ENCODE data around the gene GPT2.
A peak's percentile ranks its signal among the peaks of the same experiment; 100 is the strongest.

The GPT2 gene

DNA sequence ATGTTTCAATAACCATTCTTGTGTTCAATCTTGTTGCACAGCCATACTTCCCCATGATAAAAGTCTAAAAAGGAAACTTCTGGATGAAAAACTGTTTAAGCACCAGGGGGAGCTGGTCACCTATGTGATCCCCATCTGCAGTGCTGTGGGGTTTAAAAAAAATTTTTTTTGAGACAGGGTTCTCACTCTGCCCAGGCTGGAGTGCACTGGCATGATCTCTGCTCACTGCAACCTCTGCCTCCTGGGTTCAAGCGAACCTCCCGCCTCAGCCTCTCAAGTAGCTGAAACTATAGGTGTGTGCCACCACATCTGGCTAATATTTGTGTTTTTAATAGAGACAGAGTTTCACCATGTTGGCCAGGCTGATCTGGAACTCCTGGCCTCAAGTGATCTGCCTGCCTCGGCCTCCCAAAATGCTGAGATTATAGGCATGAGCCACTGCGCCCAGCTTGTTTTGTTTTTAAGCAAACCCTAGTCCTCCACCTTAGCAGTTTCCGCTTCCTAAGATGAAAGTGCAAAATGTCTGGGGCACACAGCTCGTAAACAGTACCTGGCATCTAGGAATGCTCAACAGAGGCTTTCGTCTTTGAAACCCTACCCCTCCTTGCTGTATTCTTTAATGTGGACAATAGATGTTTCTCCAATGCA lies 63.9 kb downstream of the GPT2 start:
- POLR2A ChIA-PET: no interaction called here
- TF ChIP-seq, protein P1, sequence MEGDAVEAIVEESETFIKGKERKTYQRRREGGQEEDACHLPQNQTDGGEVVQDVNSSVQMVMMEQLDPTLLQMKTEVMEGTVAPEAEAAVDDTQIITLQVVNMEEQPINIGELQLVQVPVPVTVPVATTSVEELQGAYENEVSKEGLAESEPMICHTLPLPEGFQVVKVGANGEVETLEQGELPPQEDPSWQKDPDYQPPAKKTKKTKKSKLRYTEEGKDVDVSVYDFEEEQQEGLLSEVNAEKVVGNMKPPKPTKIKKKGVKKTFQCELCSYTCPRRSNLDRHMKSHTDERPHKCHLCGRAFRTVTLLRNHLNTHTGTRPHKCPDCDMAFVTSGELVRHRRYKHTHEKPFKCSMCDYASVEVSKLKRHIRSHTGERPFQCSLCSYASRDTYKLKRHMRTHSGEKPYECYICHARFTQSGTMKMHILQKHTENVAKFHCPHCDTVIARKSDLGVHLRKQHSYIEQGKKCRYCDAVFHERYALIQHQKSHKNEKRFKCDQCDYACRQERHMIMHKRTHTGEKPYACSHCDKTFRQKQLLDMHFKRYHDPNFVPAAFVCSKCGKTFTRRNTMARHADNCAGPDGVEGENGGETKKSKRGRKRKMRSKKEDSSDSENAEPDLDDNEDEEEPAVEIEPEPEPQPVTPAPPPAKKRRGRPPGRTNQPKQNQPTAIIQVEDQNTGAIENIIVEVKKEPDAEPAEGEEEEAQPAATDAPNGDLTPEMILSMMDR (IDR thresholded peaks at IDR 0.05; ENCODE audit: insufficient read depth, low read length, missing control alignments): peak; percentile 47
- CTCF ChIA-PET: interaction anchor here (0.7 to 4.9 kb wide), 20 partner anchors 8 to 1675 kb away, joined by 3 to 49 read pairs (median 4); partner anchors contain the start of genes DNAJA2 and NETO2
- H3K4me3 ChIP-seq (ENCODE audit: low read depth, low read length): no peak overlapping the region
- no peak for DNase-seq (ENCODE audit: low read depth, low spot score)

DNA sequence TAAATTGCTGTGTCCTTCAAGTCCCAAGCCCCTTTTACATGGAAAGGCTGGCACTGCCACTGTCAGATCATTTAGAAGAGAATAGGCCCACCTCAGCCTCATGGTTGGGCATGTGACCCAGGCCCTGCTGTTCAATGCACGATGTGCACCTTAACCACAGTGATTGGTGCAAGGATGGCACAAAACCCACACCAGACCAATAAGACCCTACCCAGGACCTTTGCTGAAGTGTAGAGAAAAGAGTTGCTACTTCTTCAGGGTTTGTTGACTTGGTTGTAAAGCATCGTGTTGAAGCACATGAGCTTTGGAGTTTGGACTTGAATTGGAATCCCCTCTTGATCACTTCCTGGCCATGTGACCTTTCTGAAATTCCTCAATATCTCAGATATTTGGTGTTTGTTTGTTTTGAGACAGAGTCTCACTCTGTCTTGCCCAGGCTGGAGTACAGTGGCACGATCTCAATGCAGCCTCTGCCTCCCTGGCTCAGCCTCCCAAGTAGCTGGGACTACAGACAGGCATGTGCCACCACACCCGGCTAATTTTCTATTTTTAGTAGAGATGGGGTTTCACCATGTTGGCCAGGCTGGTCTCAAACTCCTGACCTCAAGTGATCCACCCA lies 64.5 kb downstream of the GPT2 start:
- no peak for DNase-seq (ENCODE audit: low read depth, low spot score)
- TF ChIP-seq, protein P1 (IDR thresholded peaks at IDR 0.05; ENCODE audit: insufficient read depth, low read length, missing control alignments): no peak
- POLR2A ChIA-PET: no interaction called here
- CTCF ChIA-PET: interaction anchor here (0.6 to 4.9 kb wide), 19 partner anchors 8 to 1675 kb away, joined by 3 to 49 read pairs (median 4); partner anchors contain the start of genes DNAJA2 and NETO2
- no peak overlapping the region for H3K4me3 ChIP-seq (ENCODE audit: low read depth, low read length)

DNA sequence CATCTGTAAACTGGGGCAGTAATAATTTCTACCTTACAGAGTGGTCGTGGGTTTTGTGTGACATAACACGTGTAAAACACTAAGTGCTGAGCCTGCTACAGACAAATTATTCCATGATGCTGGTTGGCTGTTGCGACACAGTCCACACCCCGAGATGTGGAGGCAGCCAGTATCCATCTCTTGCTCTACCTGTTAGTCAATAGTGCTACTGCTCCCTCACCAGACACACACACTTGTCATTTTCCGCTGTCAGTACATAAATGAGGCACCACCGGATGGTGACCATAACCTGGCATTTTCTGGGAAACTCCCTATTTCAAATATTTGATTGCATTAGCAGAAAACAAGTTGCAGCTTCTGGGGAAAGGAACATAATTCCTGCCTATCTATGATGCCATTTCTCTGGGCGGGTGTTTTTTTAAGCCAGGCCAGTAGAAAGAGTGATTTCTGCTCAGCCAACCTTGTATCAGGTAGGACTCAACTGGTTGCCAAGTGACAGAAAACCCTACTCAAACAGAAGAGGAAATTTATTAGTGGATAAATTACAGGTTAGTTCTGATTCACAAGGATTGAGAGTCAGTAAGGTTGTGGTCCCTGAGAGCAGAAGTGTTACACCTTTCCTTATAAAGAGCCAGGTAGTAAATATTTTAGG lies 65.2 kb downstream of the GPT2 start:
- no peak for DNase-seq (ENCODE audit: low read depth, low spot score)
- TF ChIP-seq, protein P1 (IDR thresholded peaks at IDR 0.05; ENCODE audit: insufficient read depth, low read length, missing control alignments): no peak
- POLR2A ChIA-PET: no interaction called here
- CTCF ChIA-PET: interaction anchor here (0.6 to 4.9 kb wide), 10 partner anchors 13 to 1674 kb away, joined by 3 to 49 read pairs (median 4); partner anchors contain the start of gene DNAJA2
- H3K4me3 ChIP-seq (ENCODE audit: low read depth, low read length): no peak overlapping the region

DNA sequence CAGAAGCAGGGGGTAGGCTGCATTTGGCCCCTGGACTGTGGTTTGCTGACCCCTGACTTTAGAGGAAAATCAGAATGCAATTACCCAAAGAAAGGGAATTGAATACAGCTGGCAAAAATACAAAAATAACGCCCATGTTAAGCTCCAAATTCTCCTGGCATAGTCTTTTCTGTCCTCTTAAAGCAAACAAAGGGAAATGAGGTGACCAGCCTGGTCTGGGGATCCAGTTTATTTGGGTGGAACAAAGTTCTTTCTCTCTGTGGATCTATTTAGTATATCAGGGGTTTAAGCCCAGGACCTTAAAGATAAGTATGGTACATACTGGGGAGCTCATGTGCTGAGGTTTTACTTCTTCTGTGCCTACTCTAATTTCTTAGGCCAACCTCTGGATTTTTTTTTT lies 65.8 kb downstream of the GPT2 start:
- no peak overlapping the region for H3K4me3 ChIP-seq (ENCODE audit: low read depth, low read length)
- POLR2A ChIA-PET: no interaction called here
- CTCF ChIA-PET: interaction anchor here (0.7 to 4.9 kb wide), 7 partner anchors 9 to 1673 kb away, joined by 3 to 49 read pairs (median 3); no protein-coding TSS in a partner anchor
- TF ChIP-seq, protein P1 (IDR thresholded peaks at IDR 0.05; ENCODE audit: insufficient read depth, low read length, missing control alignments): no peak
- no peak for DNase-seq (ENCODE audit: low read depth, low spot score)

DNA sequence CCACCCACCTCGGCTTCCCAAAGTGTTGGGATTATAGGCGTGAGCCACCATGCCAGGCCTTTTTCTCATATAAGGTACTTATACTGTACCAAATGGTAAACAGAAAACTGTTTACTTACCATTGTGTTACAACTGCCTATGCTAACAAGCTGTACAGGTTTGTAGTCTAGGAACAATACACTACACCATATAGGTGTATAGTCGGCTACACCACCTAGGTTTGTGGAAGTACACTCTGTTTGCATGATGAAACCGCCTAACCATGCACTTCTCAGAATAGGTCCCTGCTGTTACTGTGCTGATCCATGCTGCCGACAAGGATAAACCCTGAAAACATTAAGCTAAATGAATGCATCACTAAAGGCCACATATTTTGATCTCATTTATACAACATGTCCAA lies 70.4 kb downstream of the GPT2 start:
- POLR2A ChIA-PET: no interaction called here

More for the DNA sequence above, 70.4 kb downstream of the GPT2 start:
- CTCF ChIA-PET: interaction anchor here (0.5 to 1.3 kb wide), 2 partner anchors 100 to 1670 kb away, joined by 3 read pairs; no protein-coding TSS in a partner anchor
- DNase-seq (ENCODE audit: low read depth, low spot score): no peak
- TF ChIP-seq, protein P1 (IDR thresholded peaks at IDR 0.05; ENCODE audit: insufficient read depth, low read length, missing control alignments): no peak
- no peak overlapping the region for H3K4me3 ChIP-seq (ENCODE audit: low read depth, low read length)
